H9 (cell line): ENCODE data around the gene SMC4. TPM values are rescaled to one million over a fixed set of nuclear protein-coding genes. Genes with fewer than 3 reads are reported as not detected.
A peak's percentile ranks its signal among the peaks of the same experiment; 100 is the strongest.

ENCODE experiments used
- DNase-seq: peaks from one replicate; pipeline ENCODE4 v3.0.0-alpha.2; 2017
- H2AFZ ChIP-seq: one replicate; pipeline ENCODE4 v1.6.1; 2013; ENCODE audit warnings: mild to moderate bottlenecking, low read length, control low read depth, moderate library complexity
- H2AK5ac ChIP-seq: 2 replicates; pipeline ENCODE4 v1.6.1; 2013; ENCODE audit warnings: low read length, control low read depth, mixed read lengths; ENCODE audit not compliant: insufficient read length
- H2BK120ac ChIP-seq: one replicate; pipeline ENCODE4 v1.6.1; 2013; ENCODE audit warnings: low read depth, mild to moderate bottlenecking, low read length, control low read depth, inconsistent platforms; ENCODE audit not compliant: poor library complexity, severe bottlenecking
- H2BK12ac ChIP-seq: 2 replicates; pipeline ENCODE4 v1.6.1; 2013; ENCODE audit warnings: low read length, control low read depth, mixed read lengths, low read depth; ENCODE audit not compliant: insufficient read length
- H2BK15ac ChIP-seq: 2 replicates; pipeline ENCODE4 v1.6.1; 2013; ENCODE audit warnings: low read depth, low read length, control low read depth
- H2BK20ac ChIP-seq: one replicate; pipeline ENCODE4 v1.6.1; 2013; ENCODE audit warnings: low read depth, mild to moderate bottlenecking, low read length, control low read depth, inconsistent platforms; ENCODE audit not compliant: poor library complexity, severe bottlenecking
- H2BK5ac ChIP-seq: 2 replicates; pipeline ENCODE4 v1.6.1; 2013; ENCODE audit warnings: low read length, control low read depth, mixed read lengths; ENCODE audit not compliant: insufficient read length
- H3K14ac ChIP-seq: 2 replicates; pipeline ENCODE4 v1.6.1; 2013; ENCODE audit warnings: low read length, control low read depth; ENCODE audit not compliant: insufficient read depth
- H3K18ac ChIP-seq: 2 replicates; pipeline ENCODE4 v1.6.1; 2013; ENCODE audit warnings: low read depth, mild to moderate bottlenecking, mixed read lengths, low read length, control low read depth; ENCODE audit not compliant: insufficient read length
- H3K23ac ChIP-seq: 2 replicates; pipeline ENCODE4 v1.6.1; 2013; ENCODE audit warnings: low read length, control low read depth, mixed read lengths, low read depth; ENCODE audit not compliant: insufficient read length
- H3K23me2 ChIP-seq: 2 replicates; pipeline ENCODE4 v1.6.1; 2013; ENCODE audit warnings: low read depth, mild to moderate bottlenecking, mixed read lengths, low read length, control low read depth; ENCODE audit not compliant: insufficient read length, poor library complexity, severe bottlenecking
- H3K27ac ChIP-seq: 2 replicates; pipeline ENCODE4 v1.5.1; 2013; ENCODE audit warnings: low read length, control low read depth, mixed read lengths, low read depth; ENCODE audit not compliant: insufficient read length
- H3K27me3 ChIP-seq: 2 replicates; pipeline ENCODE4 v1.6.1; 2013; ENCODE audit warnings: low read length, control low read depth, inconsistent platforms; ENCODE audit not compliant: insufficient read depth
- H3K4ac ChIP-seq: 2 replicates; pipeline ENCODE4 v1.6.1; 2013; ENCODE audit warnings: low read depth, mild to moderate bottlenecking, control low read depth, inconsistent platforms, low read length, moderate library complexity
- H3K4me1 ChIP-seq: 2 replicates; pipeline ENCODE4 v1.6.1; 2013; ENCODE audit warnings: low read length, control low read depth, inconsistent platforms; ENCODE audit not compliant: insufficient read depth
- H3K4me2 ChIP-seq: 2 replicates; pipeline ENCODE4 v1.6.1; 2013; ENCODE audit warnings: low read length, control low read depth, mixed read lengths; ENCODE audit not compliant: insufficient read length, insufficient read depth
- H3K56ac ChIP-seq: 2 replicates; pipeline ENCODE4 v1.6.1; 2013; ENCODE audit warnings: low read depth, mild to moderate bottlenecking, mixed read lengths, low read length, control low read depth; ENCODE audit not compliant: insufficient read length
- H3K79me1 ChIP-seq: 2 replicates; pipeline ENCODE4 v1.6.1; 2013; ENCODE audit warnings: low read depth, mild to moderate bottlenecking, moderate library complexity, low read length, control low read depth, inconsistent platforms; ENCODE audit not compliant: insufficient read depth, poor library complexity, severe bottlenecking
- H3K79me2 ChIP-seq: 2 replicates; pipeline ENCODE4 v1.6.1; 2013; ENCODE audit warnings: low read length, control low read depth, inconsistent platforms; ENCODE audit not compliant: insufficient read depth
- H3K9ac ChIP-seq: 2 replicates; pipeline ENCODE4 v1.6.1; 2013; ENCODE audit warnings: low read length, control low read depth, mixed read lengths; ENCODE audit not compliant: insufficient read length; ENCODE audit errors: extremely low read depth
- H3K9me3 ChIP-seq: one replicate; pipeline ENCODE4 v1.6.1; 2013; ENCODE audit warnings: low read depth, low read length, inconsistent platforms; ENCODE audit not compliant: control insufficient read depth
- H3T11ph ChIP-seq: one replicate; pipeline ENCODE4 v1.6.1; 2013; ENCODE audit warnings: mild to moderate bottlenecking, low read length, control low read depth, inconsistent platforms
- H4K20me1 ChIP-seq: one replicate; pipeline ENCODE4 v1.6.1; 2013; ENCODE audit not compliant: control insufficient read depth, insufficient read length, insufficient read depth
- H4K5ac ChIP-seq: 2 replicates; pipeline ENCODE4 v1.6.1; 2013; ENCODE audit warnings: low read depth, mild to moderate bottlenecking, mixed read lengths, low read length, control low read depth; ENCODE audit not compliant: insufficient read length
- H4K8ac ChIP-seq: replicated peaks from 2 replicates; pipeline ENCODE4 v1.6.1; 2013; ENCODE audit warnings: low read length, control low read depth, mixed read lengths, low read depth; ENCODE audit not compliant: insufficient read length
- H4K91ac ChIP-seq: 2 replicates; pipeline ENCODE4 v1.6.1; 2013; ENCODE audit warnings: low read depth, mild to moderate bottlenecking, moderate library complexity, mixed read lengths, low read length, control low read depth; ENCODE audit not compliant: insufficient read length
- H3K27ac Mint-ChIP-seq, 3 experiments: 2 replicates in 2 of 3; 3 replicates in 1 of 3; pipeline ENCODE4 v1.8.0; 2020 to 2021; ENCODE audit warnings: mixed read lengths in 3 of 3, mild to moderate bottlenecking in 1 of 3, moderate library complexity in 1 of 3
- H3K27me3 Mint-ChIP-seq: 2 replicates; pipeline ENCODE4 v1.8.0; 2021; ENCODE audit warnings: low read depth, mild to moderate bottlenecking, moderate library complexity, mixed read lengths
- H3K36me3 Mint-ChIP-seq, 3 experiments: 2 replicates in 2 of 3; 3 replicates in 1 of 3; pipeline ENCODE4 v1.8.0; 2020 to 2021; ENCODE audit warnings: low read depth in 3 of 3, mixed read lengths in 3 of 3; ENCODE audit not compliant: insufficient read depth in 1 of 3
- H3K4me1 Mint-ChIP-seq, 2 experiments: 2 replicates each; pipeline ENCODE4 v1.8.0; 2020; ENCODE audit warnings: mixed read lengths in 2 of 2
- H3K4me3 Mint-ChIP-seq, 2 experiments: 2 replicates in 1 of 2; 3 replicates in 1 of 2; pipeline ENCODE4 v1.8.0; 2020 to 2021; ENCODE audit warnings: mild to moderate bottlenecking in 2 of 2, mixed read lengths in 2 of 2, moderate library complexity in 1 of 2
- H3K9me3 Mint-ChIP-seq, 2 experiments: 2 replicates in 1 of 2; 3 replicates in 1 of 2; pipeline ENCODE4 v1.8.0; 2020; ENCODE audit warnings: mild to moderate bottlenecking in 2 of 2, mixed read lengths in 2 of 2, moderate library complexity in 1 of 2
- WGBS: extraction: QIAGEN DNeasy Blood & Tissue Kit; methylation state at CpG from one replicate; pipeline ENCODE4 v1.1.7; 2013; ENCODE audit warnings: missing lambda C conversion rate, low lambda C conversion rate, mixed read lengths; ENCODE audit not compliant: insufficient read length; ENCODE audit errors: extremely low coverage; 5-methylcytosine and 5-hydroxymethylcytosine counted together
- total RNA-seq: library from RNA; stranded (reverse); gene quantifications from 2 replicates; pipeline ENCODE4 v1.2.1, GENCODE V29; 2021
- TF ChIP-seq, protein P1 (sequence below): fragments of 200-600 bp; sonication (generic); conservative IDR thresholded peaks from 3 replicates; pipeline ENCODE4 v1.8.0; 2021; ENCODE audit warnings: antibody characterized with exemption, mild to moderate bottlenecking

The SMC4 gene
- total RNA-seq, 1 experiment from 2014 or later, result 130 TPM

DNA sequence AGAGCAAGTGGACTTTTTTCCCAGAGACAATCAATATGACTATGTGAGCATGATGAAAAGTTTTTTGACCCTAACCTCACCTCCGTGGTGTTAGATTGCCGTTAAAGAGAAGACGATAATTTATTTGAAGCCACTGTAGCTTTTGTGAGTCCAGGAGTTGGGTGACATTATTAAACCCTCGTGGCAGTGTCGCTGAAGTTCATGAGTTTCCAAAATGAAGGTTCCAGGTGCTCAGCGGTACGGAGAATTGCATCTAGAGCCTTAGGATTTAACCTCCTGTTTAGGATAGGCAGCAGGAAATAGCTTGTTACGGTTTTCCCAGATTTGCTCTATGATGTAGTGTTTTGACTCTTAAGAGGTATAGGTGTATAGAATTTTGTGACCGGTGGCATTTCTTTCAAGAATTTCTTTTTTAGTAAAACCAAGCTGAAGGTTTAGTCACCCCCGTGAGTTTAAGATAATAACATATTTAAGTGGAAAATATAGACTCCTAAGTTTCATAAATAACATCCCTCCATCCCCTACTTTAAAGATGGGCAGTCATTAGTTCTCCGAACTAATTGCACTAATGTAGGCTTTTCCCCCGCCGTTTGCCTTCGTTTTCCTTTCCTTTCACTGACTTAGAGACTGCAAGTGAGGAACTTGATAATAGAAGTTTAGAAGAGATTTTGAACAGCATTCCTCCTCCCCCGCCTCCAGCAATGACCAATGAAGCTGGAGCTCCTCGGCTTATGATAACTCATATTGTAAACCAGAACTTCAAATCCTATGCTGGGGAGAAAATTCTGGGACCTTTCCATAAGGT is 2.0 kb downstream of the SMC4 start:
- Histone ChIP-seq H3K79me1 (no peaks in the 10 kb centered on the region), H2AK5ac (no peak overlapping the region), H3K18ac (no peak overlapping the region), H2BK12ac (no peak overlapping the region), H3K9me3 (no peaks in the 10 kb centered on the region), H3K56ac (no peak overlapping the region), H3K9ac (peak overlapping the region; percentile 90), H3K23ac (no peak overlapping the region), H3K4me1 (no peaks in the 10 kb centered on the region), H4K20me1 (no peaks in the 10 kb centered on the region), H4K5ac (no peak overlapping the region), H2AFZ (no peak overlapping the region), H4K91ac (no peak overlapping the region), H2BK5ac (no peak overlapping the region), H2BK120ac (no peak overlapping the region), H3K14ac (no peak overlapping the region), H3K4ac (no peak overlapping the region), H3K27ac (no peak overlapping the region), H3K4me2 (peak overlapping the region; percentile 95), H3K79me2 (peaks cover 32% of the 10 kb centered on the region; the same call in 1 of the 2 replicates), H2BK15ac (no peak overlapping the region), H3K27me3 (no peaks in the 10 kb centered on the region), H4K8ac (no peak overlapping the region), H3T11ph (no peak overlapping the region), H2BK20ac (no peak overlapping the region), H3K23me2 (peaks cover 10% of the 10 kb centered on the region)
- WGBS, result no CpG with 5 or more reads among the region's 16 CpGs
- peak overlapping the region; percentile 82 to 95 (median 83); a peak in 5 of 7 replicates for H3K27ac Mint-ChIP-seq
- H3K9me3 Mint-ChIP-seq, result peaks cover 0 to 4% of the 10 kb centered on the region in 2 experiments; a peak in 1 of 5 replicates
- DNase-seq, result no peak
- H3K4me3 Mint-ChIP-seq, result peak overlapping the region; percentile 94 to 98
- peaks cover 34 to 39% of the 10 kb centered on the region in 2 experiments for H3K4me1 Mint-ChIP-seq
- H3K27me3 Mint-ChIP-seq, result peaks cover 3% of the 10 kb centered on the region; the same call in 1 of the 2 replicates
- TF ChIP-seq, protein P1, sequence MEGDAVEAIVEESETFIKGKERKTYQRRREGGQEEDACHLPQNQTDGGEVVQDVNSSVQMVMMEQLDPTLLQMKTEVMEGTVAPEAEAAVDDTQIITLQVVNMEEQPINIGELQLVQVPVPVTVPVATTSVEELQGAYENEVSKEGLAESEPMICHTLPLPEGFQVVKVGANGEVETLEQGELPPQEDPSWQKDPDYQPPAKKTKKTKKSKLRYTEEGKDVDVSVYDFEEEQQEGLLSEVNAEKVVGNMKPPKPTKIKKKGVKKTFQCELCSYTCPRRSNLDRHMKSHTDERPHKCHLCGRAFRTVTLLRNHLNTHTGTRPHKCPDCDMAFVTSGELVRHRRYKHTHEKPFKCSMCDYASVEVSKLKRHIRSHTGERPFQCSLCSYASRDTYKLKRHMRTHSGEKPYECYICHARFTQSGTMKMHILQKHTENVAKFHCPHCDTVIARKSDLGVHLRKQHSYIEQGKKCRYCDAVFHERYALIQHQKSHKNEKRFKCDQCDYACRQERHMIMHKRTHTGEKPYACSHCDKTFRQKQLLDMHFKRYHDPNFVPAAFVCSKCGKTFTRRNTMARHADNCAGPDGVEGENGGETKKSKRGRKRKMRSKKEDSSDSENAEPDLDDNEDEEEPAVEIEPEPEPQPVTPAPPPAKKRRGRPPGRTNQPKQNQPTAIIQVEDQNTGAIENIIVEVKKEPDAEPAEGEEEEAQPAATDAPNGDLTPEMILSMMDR, result no peak
- H3K36me3 Mint-ChIP-seq, result peaks cover 23 to 42% (median 38%) of the 10 kb centered on the region in 3 experiments
